Measurements from ENCODE around the gene VKORC1. TPM values are rescaled to one million over a fixed set of nuclear protein-coding genes. Genes with fewer than 3 reads are reported as not detected.

The VKORC1 gene
- total RNA-seq, 2 donors from 2014 or later = 65.2 to 84.6 TPM

DNA sequence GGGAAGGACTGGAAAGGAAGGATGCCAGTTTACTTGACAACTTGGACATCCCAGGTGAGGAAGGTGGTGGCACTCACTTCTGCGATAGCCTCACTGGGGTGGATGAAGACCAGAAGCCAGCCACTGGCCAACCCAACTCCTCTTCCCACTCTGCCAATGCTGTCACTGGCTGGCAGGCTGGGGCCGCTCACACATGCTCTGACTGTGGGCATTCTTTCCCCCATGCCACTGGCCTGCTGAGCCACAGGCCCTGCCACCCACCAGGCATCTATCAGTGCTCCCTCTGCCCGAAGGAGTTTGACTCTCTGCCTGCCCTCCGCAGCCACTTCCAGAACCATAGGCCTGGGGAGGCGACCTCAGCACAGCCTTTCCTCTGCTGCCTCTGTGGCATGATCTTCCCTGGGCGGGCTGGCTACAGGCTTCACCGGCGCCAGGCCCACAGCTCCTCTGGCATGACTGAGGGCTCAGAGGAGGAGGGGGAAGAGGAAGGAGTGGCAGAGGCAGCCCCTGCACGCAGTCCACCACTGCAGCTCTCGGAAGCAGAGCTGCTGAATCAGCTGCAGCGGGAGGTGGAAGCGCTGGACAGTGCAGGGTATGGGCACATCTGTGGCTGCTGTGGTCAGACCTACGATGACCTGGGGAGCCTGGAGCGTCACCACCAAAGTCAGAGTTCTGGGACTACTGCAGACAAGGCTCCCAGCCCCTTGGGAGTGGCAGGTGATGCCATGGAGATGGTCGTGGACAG lies 15.8 kb downstream of the VKORC1 start:
- H3K27me3 Mint-ChIP-seq = no peaks in the 10 kb centered on the region
- peak overlapping the region in 1 of 2 donors; percentile 35 for H3K27ac Mint-ChIP-seq
- H3K9me3 Mint-ChIP-seq = no peaks in the 10 kb centered on the region
- DNase-seq (ENCODE audit: low spot score) = no peak
- H3K4me3 Mint-ChIP-seq = no peak overlapping the region
- peaks cover 23 to 29% of the 10 kb centered on the region in 2 donors for H3K4me1 Mint-ChIP-seq (ENCODE audit: low read depth in 2 of 2)
- no peak for ATAC-seq
- peaks cover 7% of the 10 kb centered on the region for H3K36me3 Mint-ChIP-seq

DNA sequence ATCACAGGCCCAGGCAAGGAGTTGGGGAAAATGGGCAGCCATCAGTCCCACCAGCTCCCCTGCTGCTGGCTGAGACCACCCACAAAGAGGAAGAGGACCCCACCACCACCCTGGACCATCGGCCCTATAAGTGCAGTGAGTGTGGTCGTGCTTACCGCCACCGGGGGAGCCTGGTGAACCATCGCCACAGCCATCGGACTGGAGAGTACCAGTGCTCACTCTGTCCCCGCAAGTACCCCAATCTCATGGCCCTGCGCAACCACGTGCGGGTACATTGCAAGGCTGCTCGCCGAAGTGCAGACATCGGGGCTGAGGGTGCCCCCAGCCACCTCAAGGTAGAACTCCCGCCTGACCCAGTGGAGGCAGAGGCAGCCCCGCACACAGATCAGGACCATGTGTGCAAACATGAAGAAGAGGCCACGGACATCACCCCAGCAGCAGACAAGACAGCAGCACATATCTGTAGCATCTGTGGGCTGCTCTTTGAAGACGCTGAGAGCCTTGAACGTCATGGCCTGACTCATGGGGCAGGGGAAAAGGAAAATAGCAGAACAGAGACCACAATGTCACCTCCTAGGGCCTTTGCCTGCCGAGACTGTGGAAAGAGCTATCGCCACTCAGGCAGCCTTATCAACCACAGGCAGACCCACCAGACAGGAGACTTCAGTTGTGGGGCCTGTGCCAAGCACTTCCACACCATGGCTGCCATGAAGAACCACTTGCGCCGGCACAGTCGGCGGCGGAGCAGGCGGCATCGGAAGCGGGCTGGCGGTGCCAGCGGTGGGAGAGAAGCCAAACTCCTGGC lies 16.8 kb downstream of the VKORC1 start:
- Mint-ChIP-seq H3K36me3 (peaks cover 8% of the 10 kb centered on the region), H3K27ac (no peak overlapping the region), H3K27me3 (no peaks in the 10 kb centered on the region), H3K4me3 (no peak overlapping the region), H3K9me3 (no peaks in the 10 kb centered on the region), H3K4me1 (ENCODE audit: low read depth in 2 of 2) (peaks cover 25 to 30% of the 10 kb centered on the region in 2 donors)
- ATAC-seq = no peak
- DNase-seq (ENCODE audit: low spot score) = no peak

DNA sequence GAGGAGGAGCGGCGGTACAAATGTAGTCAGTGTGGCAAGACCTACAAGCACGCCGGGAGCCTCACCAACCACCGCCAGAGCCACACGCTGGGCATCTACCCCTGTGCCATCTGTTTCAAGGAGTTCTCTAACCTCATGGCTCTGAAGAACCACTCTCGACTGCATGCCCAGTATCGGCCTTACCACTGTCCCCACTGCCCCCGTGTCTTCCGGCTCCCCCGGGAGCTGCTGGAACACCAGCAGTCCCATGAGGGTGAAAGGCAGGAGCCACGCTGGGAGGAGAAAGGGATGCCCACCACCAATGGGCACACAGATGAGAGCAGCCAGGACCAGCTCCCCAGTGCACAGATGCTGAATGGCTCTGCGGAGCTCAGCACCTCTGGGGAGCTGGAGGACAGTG lies 17.6 kb downstream of the VKORC1 start:
- DNase-seq (ENCODE audit: low spot score) (no peak), ATAC-seq (no peak)
- H3K36me3 Mint-ChIP-seq = peaks cover 13% of the 10 kb centered on the region
- no peaks in the 10 kb centered on the region for H3K9me3 Mint-ChIP-seq
- H3K27me3 Mint-ChIP-seq = no peaks in the 10 kb centered on the region
- no peak overlapping the region for H3K27ac Mint-ChIP-seq
- H3K4me1 Mint-ChIP-seq (ENCODE audit: low read depth in 2 of 2) = peaks cover 27 to 31% of the 10 kb centered on the region in 2 donors
- H3K4me3 Mint-ChIP-seq = no peak overlapping the region

DNA sequence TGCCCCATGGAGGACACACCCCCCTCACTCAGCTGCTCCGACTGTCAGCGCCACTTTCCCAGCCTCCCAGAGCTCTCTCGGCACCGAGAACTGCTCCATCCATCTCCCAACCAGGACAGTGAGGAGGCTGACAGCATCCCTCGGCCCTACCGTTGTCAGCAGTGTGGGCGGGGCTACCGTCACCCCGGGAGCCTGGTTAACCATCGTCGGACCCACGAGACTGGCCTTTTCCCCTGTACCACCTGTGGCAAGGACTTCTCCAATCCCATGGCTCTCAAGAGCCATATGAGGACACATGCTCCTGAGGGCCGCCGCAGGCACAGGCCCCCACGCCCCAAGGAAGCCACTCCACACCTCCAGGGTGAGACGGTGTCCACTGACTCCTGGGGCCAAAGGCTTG lies 18.3 kb downstream of the VKORC1 start:
- H3K4me1 Mint-ChIP-seq (ENCODE audit: low read depth in 2 of 2) = peaks cover 33 to 37% of the 10 kb centered on the region in 2 donors
- H3K4me3 Mint-ChIP-seq = no peak overlapping the region

DNA sequence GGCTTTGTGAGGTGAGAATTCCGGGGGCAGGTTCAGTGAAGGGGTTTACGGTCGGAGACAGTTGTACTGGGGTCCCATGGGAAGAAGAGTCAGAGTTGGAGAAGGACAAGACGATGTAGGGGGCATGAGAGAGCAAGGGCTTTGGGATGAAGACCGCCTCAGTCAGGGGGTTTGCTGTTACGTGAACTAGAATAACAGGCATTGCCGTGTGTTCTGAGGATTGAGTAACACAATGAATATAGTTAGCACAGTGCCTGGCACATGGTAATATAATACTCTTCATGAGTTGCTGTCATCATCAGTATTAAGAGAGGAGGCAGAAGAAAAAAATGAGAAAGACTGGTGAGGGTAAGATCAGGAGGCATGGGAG lies 19.8 kb downstream of the VKORC1 start:
- peaks cover 33 to 37% of the 10 kb centered on the region in 2 donors for H3K4me1 Mint-ChIP-seq (ENCODE audit: low read depth in 2 of 2)
- peak overlapping the region; percentile 92 to 93 for H3K27ac Mint-ChIP-seq
- ATAC-seq (no peak), DNase-seq (ENCODE audit: low spot score) (no peak)
- H3K9me3 Mint-ChIP-seq = no peaks in the 10 kb centered on the region
- H3K36me3 Mint-ChIP-seq = peaks cover 13% of the 10 kb centered on the region
- peak overlapping the region; percentile 98 for H3K4me3 Mint-ChIP-seq
- no peaks in the 10 kb centered on the region for H3K27me3 Mint-ChIP-seq

More for the DNA sequence above, 18.3 kb downstream of the VKORC1 start:
- H3K27ac Mint-ChIP-seq = peak overlapping the region in 1 of 2 donors; percentile 39
- no peaks in the 10 kb centered on the region for H3K9me3 Mint-ChIP-seq
- H3K36me3 Mint-ChIP-seq = peaks cover 13% of the 10 kb centered on the region
- ATAC-seq (no peak), DNase-seq (ENCODE audit: low spot score) (no peak)
- no peaks in the 10 kb centered on the region for H3K27me3 Mint-ChIP-seq

DNA sequence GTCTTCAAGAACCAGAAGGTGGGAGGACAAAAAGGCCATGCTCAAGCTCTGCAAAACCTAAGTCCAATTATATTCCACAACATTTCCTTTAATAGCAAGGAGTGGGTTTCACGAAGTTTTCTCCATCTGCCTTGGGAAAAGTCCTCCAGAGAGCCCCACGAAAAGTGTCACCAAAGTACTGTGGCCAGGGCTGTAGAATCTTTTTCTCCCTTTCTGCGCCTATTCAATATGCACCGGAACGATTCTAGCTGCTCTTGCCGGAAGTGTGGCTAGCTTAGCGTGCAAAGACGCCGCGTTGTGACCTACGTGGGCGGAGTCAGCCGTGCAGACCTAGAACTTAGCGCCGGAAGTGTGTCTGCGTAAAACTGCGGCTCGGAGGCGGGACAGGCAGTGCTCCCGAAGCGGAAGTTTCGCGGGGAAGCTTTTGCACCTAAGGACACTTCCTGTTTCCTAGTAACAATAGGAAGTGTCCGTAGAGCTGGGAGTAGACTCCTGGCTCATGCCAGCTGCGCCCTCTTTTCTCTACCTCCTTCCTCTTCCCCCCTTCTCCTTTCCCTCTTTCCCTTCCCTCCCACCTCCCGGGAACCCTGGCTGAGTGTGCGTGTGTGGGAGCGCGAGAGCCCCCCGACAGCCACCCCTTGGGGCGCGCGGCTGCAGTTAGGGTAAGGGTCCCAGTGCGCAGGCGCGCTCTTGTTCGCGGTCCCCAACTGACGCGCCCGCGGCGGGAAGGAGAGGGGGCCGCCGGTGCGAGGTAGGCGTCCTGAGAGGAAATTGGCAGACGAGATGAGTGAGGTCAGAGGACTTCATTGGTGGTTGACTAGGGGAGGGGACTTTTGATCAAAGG lies 20.4 kb downstream of the VKORC1 start, which contains the start of the genes ZNF646 and ZNF668:
TSS of gene ZNF646 (plus strand) at position 453 of the 844 bp plus-strand sequence. CDS start 1,903 bp downstream, outside the sequence.
TSS of gene ZNF668 (minus strand) at position 271 of the 844 bp plus-strand sequence. CDS start 9,781 bp downstream, outside the sequence.
- peak; percentile 89 to 93 for ATAC-seq
- peak; percentile 99 for DNase-seq (ENCODE audit: low spot score)
- Mint-ChIP-seq H3K4me3 (peak within 1 kb of the TSS; percentile 98), H3K27ac (peak within 1 kb of the TSS; percentile 92 to 93), H3K27me3 (no peaks in the 10 kb centered on the region), H3K9me3 (no peaks in the 10 kb centered on the region), H3K4me1 (ENCODE audit: low read depth in 2 of 2) (peaks cover 36 to 37% of the 10 kb centered on the region in 2 donors), H3K36me3 (peaks cover 13% of the 10 kb centered on the region)

DNA sequence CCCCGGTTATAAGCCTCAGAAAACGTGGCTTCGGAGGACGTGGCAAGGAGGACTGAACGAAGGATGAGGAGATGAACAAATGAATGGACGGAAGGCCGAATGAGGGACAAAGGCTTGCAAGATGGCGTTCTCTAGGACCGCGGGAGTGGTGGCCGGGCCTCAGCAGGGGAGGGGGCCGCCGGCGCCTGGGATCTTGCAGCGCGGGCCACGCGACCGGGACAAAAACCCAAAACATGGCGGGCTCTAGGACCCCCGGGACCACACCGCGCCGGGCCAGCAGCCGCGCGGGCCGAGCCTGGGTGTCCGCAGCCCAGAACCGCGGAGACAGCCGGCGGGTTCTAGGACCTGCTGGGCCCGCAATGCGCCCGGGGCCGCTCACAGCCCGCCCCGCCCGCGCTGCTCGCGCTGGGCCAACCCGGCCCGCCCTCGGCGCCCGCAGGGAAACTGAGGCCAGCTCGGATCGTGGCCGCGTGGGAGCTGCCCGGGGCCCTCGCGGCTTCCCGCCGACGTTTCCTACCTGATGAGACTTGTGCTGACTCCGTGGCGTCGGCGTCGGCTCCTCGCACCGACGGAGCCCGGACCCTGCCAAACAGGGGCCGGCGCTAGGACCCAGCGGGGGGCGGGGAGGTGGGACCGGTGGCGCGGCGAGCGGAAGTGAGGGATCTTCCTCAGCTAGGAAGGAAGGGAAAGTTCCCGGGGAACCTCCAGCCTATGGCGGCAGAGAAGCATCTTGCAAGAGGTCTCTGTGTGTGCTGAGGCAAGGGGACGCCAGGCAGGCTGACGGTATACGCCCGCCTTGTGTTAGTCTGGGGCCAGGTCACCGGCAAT lies 21.2 kb downstream of the VKORC1 start:
- H3K9me3 Mint-ChIP-seq = no peaks in the 10 kb centered on the region
- no peaks in the 10 kb centered on the region for H3K27me3 Mint-ChIP-seq
- peak overlapping the region; percentile 98 for H3K4me3 Mint-ChIP-seq
- peaks cover 34 to 40% of the 10 kb centered on the region in 2 donors for H3K4me1 Mint-ChIP-seq (ENCODE audit: low read depth in 2 of 2)
- DNase-seq (ENCODE audit: low spot score) = peak; percentile 94
- ATAC-seq = peak; percentile 75 to 86
- H3K36me3 Mint-ChIP-seq = peaks cover 13% of the 10 kb centered on the region
- H3K27ac Mint-ChIP-seq = peak overlapping the region; percentile 92 to 93

DNA sequence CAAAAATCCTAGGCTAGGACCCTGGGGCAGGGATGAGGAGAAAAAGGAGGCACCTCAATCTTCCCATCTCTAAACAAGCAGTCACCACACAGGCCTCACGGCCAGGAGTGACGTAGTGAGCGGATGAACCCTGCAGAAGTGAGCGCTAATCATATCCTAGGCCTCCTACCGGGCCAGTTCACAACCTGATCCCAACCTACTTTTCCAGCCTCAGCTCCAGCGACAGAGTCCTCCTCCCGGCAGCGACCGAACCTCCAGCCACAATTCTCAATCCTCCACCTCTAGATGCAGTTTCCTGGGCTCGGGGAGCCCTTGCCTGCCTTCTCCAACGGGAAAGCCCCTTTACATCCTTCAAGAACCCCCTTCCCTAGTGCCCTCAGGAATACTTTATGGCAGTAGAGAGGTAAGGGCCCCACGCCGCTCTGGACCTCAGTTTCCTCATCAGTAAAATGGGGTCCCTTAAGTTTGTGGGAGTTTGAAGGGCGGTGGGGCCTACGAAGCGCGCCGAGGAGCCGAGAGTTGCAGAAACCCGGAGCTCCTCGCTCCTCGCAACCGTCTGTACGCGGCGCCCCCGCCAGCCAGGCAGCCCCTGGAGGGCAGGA lies 22.0 kb downstream of the VKORC1 start:
- H3K27me3 Mint-ChIP-seq = no peaks in the 10 kb centered on the region
- peaks cover 30 to 33% of the 10 kb centered on the region in 2 donors for H3K4me1 Mint-ChIP-seq (ENCODE audit: low read depth in 2 of 2)
- peak overlapping the region; percentile 92 to 93 for H3K27ac Mint-ChIP-seq
- H3K36me3 Mint-ChIP-seq = peaks cover 13% of the 10 kb centered on the region
- peak overlapping the region; percentile 98 for H3K4me3 Mint-ChIP-seq
- DNase-seq (ENCODE audit: low spot score) = no peak
- no peak for ATAC-seq
- no peaks in the 10 kb centered on the region for H3K9me3 Mint-ChIP-seq

DNA sequence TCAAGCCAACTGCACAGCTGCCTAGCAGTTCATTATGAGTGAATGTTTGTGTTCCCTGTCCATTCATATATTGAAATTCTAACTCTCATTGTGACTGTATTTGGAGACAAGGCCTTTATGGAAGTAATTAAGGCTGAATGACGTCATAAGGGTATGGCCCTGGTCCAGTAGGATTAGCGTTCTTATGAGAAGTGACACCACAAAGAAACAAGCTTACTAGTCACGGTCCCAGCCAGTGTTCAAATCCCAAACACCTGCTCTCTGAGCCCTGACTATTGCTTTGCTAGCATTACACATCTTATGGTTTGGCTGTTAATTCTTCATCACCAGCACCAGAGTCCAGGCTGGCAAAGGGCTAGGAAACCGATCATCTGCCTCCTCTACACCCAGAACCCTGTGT lies 22.7 kb downstream of the VKORC1 start:
- H3K27me3 Mint-ChIP-seq = no peaks in the 10 kb centered on the region
- no peak for DNase-seq (ENCODE audit: low spot score)
- peaks cover 13% of the 10 kb centered on the region for H3K36me3 Mint-ChIP-seq
- no peak for ATAC-seq
- H3K4me3 Mint-ChIP-seq = peak overlapping the region; percentile 98
- H3K27ac Mint-ChIP-seq = peak overlapping the region; percentile 92 to 93
- peaks cover 32 to 33% of the 10 kb centered on the region in 2 donors for H3K4me1 Mint-ChIP-seq (ENCODE audit: low read depth in 2 of 2)
- no peaks in the 10 kb centered on the region for H3K9me3 Mint-ChIP-seq

DNA sequence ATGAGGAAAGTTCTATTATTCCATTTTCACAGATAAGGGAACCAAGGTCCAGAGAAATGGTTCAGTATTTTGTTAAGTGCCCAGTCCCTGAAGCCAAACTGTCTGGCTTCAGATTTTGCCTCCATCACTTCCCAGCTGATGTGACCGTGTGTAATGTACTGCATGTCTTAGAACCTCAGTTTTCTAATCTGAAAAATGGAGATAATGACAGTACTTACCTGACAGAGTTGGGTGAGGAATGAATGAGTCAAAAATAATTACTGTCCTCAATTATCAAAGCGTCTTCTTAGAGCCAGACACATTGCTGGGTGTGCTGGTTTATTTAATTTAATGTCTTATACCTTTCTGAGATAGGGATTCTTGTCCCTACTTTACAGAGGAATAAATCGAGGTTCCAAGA lies 27.3 kb downstream of the VKORC1 start:
- no peaks in the 10 kb centered on the region for H3K27me3 Mint-ChIP-seq
- H3K4me1 Mint-ChIP-seq (ENCODE audit: low read depth in 2 of 2) = peaks cover 49 to 51% of the 10 kb centered on the region in 2 donors
- H3K4me3 Mint-ChIP-seq = no peak overlapping the region
- no peaks in the 10 kb centered on the region for H3K9me3 Mint-ChIP-seq
- peaks cover 1% of the 10 kb centered on the region for H3K36me3 Mint-ChIP-seq
- no peak overlapping the region for H3K27ac Mint-ChIP-seq
- ATAC-seq = no peak
- DNase-seq (ENCODE audit: low spot score) = no peak

DNA sequence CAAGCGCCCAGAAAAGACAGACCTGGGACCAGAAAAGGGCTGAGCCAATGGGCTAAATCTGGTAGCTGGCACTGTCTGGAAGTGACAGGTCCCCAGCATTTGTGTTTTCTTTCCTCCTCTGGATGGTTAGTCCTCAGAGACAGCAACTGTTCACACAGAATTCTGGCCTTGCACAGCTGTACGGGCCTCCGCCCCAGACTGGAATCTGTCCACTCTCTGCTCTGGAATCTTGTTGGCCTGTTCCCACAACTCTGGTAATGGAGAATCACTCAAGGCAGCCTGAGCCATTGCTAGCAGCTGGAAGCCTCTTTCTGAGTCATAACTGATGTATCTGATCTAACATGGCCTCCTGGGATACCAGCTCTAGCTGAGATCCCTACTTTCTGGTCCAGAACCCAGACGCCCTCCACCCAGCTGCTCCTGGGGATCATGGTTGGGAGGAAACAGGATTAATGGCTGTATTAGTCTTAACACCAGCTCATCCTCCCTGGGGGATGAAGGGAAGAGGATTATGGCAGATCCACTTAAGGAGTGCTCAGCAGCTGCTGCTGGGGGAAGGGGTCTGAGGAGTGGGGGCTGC lies 29.6 kb downstream of the VKORC1 start:
- DNase-seq (ENCODE audit: low spot score) (no peak), ATAC-seq (no peak)
- no peaks in the 10 kb centered on the region for H3K9me3 Mint-ChIP-seq
- H3K27ac Mint-ChIP-seq = peak overlapping the region; percentile 80 to 91
- H3K27me3 Mint-ChIP-seq = no peaks in the 10 kb centered on the region
- H3K4me3 Mint-ChIP-seq = peak overlapping the region; percentile 85
- H3K36me3 Mint-ChIP-seq = no peaks in the 10 kb centered on the region
- peaks cover 41 to 53% of the 10 kb centered on the region in 2 donors for H3K4me1 Mint-ChIP-seq (ENCODE audit: low read depth in 2 of 2)
